Kidney epithelial cell (primary cell): ENCODE data around the gene ITPR1. TPM values are rescaled to one million over a fixed set of nuclear protein-coding genes. Genes with fewer than 3 reads are reported as not detected.

Source experiments
- DNase-seq: peaks from one replicate; pipeline ENCODE4 v3.0.0-alpha.2; 2010; ENCODE audit warnings: low read depth
- H3K27me3 ChIP-seq: 2 replicates; pipeline ENCODE4 v1.6.0; 2011; ENCODE audit warnings: low read length; ENCODE audit not compliant: control insufficient read depth, insufficient read depth
- H3K36me3 ChIP-seq: 2 replicates; pipeline ENCODE4 v1.5.1; 2011; ENCODE audit warnings: low read length; ENCODE audit not compliant: control insufficient read depth, insufficient read depth
- H3K4me3 ChIP-seq: 2 replicates; pipeline ENCODE4 v1.5.1; 2011; ENCODE audit warnings: low read depth, mild to moderate bottlenecking, control low read depth, low read length
- CTCF ChIP-seq: IDR thresholded peaks from 2 replicates; pipeline ENCODE4 v1.5.1; 2011; ENCODE audit warnings: mild to moderate bottlenecking, moderate library complexity, low read length, control low read depth, inconsistent platforms; ENCODE audit not compliant: insufficient read depth, poor library complexity, severe bottlenecking
- total RNA-seq: library from RNA; depleted of rRNA; stranded (reverse); fragments of >200 nt; gene quantifications from 2 replicates; pipeline ENCODE4 v1.2.3, GENCODE V29; 2015

Gene ITPR1
- total RNA-seq, 1 donor from 2014 or later: 8.9 TPM

- H3K4me3 ChIP-seq: no peak overlapping the region
- H3K27me3 ChIP-seq: no peaks in the 10 kb centered on the region
- H3K36me3 ChIP-seq: no peaks in the 10 kb centered on the region
- DNase-seq: no peak
- TF ChIP-seq CTCF: no peak
Observed at GRCh38 chr3:4529876-4530588, 36.9 kb downstream of the ITPR1 start.

GRCh38 chr3:4531478-4532025, 38.4 kb downstream of the ITPR1 start:
- H3K36me3 ChIP-seq: no peaks in the 10 kb centered on the region
- no peak for TF ChIP-seq CTCF
- no peaks in the 10 kb centered on the region for H3K27me3 ChIP-seq
- H3K4me3 ChIP-seq: no peak overlapping the region
- DNase-seq: peak; percentile 9

GRCh38 chr3:4532535-4533112, 39.5 kb downstream of the ITPR1 start:
- TF ChIP-seq CTCF: no peak
- Histone ChIP-seq H3K27me3 (no peaks in the 10 kb centered on the region), H3K4me3 (no peak overlapping the region), H3K36me3 (no peaks in the 10 kb centered on the region)
- DNase-seq: no peak

- no peaks in the 10 kb centered on the region for H3K27me3 ChIP-seq
- no peak for TF ChIP-seq CTCF
- no peak overlapping the region for H3K4me3 ChIP-seq
- no peak for DNase-seq
- no peaks in the 10 kb centered on the region for H3K36me3 ChIP-seq
Observed at GRCh38 chr3:4533489-4534443, 40.6 kb downstream of the ITPR1 start.

GRCh38 chr3:4534906-4535305, 41.8 kb downstream of the ITPR1 start:
- TF ChIP-seq CTCF: no peak
- H3K4me3 ChIP-seq: no peak overlapping the region
- H3K36me3 ChIP-seq: no peaks in the 10 kb centered on the region
- no peaks in the 10 kb centered on the region for H3K27me3 ChIP-seq
- no peak for DNase-seq
